ENCODE data around the gene DGKD.

GRCh38 chr2:233448575-233448974 is 94.3 kb downstream of the DGKD start:
- TF ChIP-seq CTCF (IDR thresholded peaks at IDR 0.05) (no peak), POLR2A (IDR thresholded peaks at IDR 0.05) (no peak)
